Smooth muscle cell (in vitro differentiated cells): ENCODE measurements around the gene KRT80. TPM values are rescaled to one million over a fixed set of nuclear protein-coding genes. Genes with fewer than 3 reads are reported as not detected.
A peak's percentile ranks its signal among the peaks of the same experiment; 100 is the strongest.

ENCODE experiments used
- DNase-seq: peaks from one replicate; lab custom pipeline; 2025; ENCODE audit not compliant: unreplicated experiment; lab: John Stamatoyannopoulos, UW
- H2AFZ ChIP-seq: fragments of 200-600 bp; sonication (generic); 2 replicates; pipeline ENCODE4 v1.6.0; 2016; ENCODE audit warnings: antibody characterized with exemption, low read depth, mild to moderate bottlenecking
- H3F3A ChIP-seq: fragments of 200-600 bp; sonication (generic); 2 replicates; pipeline ENCODE4 v1.6.0; 2017; ENCODE audit warnings: antibody characterized with exemption, low read depth
- H3K27ac ChIP-seq: fragments of 200-600 bp; sonication (generic); 2 replicates; pipeline ENCODE4 v1.5.1; 2016; ENCODE audit warnings: low read depth, mild to moderate bottlenecking
- H3K27me3 ChIP-seq: fragments of 200-600 bp; sonication (generic); 2 replicates; pipeline ENCODE4 v1.6.1; 2016; ENCODE audit warnings: low read depth, mild to moderate bottlenecking
- H3K36me3 ChIP-seq: fragments of 200-600 bp; sonication (generic); 2 replicates; pipeline ENCODE4 v1.5.1; 2016; ENCODE audit warnings: low read depth
- H3K4me1 ChIP-seq: fragments of 200-600 bp; sonication (generic); 2 replicates; pipeline ENCODE4 v1.5.1; 2016; ENCODE audit warnings: low read depth
- H3K4me2 ChIP-seq: fragments of 200-600 bp; sonication (generic); 2 replicates; pipeline ENCODE4 v1.6.0; 2016; ENCODE audit warnings: mild to moderate bottlenecking
- H3K4me3 ChIP-seq: fragments of 200-600 bp; sonication (generic); 2 replicates; pipeline ENCODE4 v1.5.1; 2016; ENCODE audit warnings: mild to moderate bottlenecking
- H3K79me2 ChIP-seq: fragments of 200-600 bp; sonication (generic); 2 replicates; pipeline ENCODE4 v1.6.0; 2016; ENCODE audit warnings: low read depth, mild to moderate bottlenecking
- H3K9ac ChIP-seq: fragments of 200-600 bp; sonication (generic); 2 replicates; pipeline ENCODE4 v1.6.0; 2016; ENCODE audit warnings: low read depth
- H3K9me3 ChIP-seq: fragments of 200-600 bp; sonication (generic); replicated peaks from 2 replicates; pipeline ENCODE4 v1.5.1; 2016; ENCODE audit warnings: low read depth
- H4K20me1 ChIP-seq: fragments of 200-600 bp; sonication (generic); 2 replicates; pipeline ENCODE4 v1.6.0; 2016; ENCODE audit warnings: low read depth
- CTCF ChIP-seq: fragments of 200-600 bp; sonication (generic); IDR thresholded peaks from 2 replicates; pipeline ENCODE4 v1.5.1; 2017; ENCODE audit warnings: borderline replicate concordance, mild to moderate bottlenecking, antibody characterized with exemption; ENCODE audit not compliant: insufficient read depth, poor library complexity, severe bottlenecking
- WGBS: methylation state at CpG from one replicate; pipeline ENCODE4 v1.1.7; 2016; ENCODE audit warnings: low lambda C conversion rate; 5-methylcytosine and 5-hydroxymethylcytosine counted together
- polyA plus RNA-seq: library from polyadenylated mRNA; unstranded; fragments of >200 nt; fragmentation: Nextera tagmentation; extraction: Ambion mirVana; gene quantifications from 2 replicates; pipeline ENCODE4 v1.2.1, GENCODE V29; 2016
- total RNA-seq: library from RNA; depleted of rRNA; stranded (reverse); fragments of >200 nt; gene quantifications from 2 replicates; pipeline ENCODE4 v1.2.3, GENCODE V29; 2014

The KRT80 gene
- total and polyA plus RNA-seq, 2 experiments from 2014 or later: 5.1 to 11.7 TPM

- no peaks in the 10 kb centered on the region for H3K4me1 ChIP-seq
- no peaks in the 10 kb centered on the region for H3K27me3 ChIP-seq
- 92% methylated on average over 10 of the region's 10 CpGs for WGBS
- no peaks in the 10 kb centered on the region for H3K36me3 ChIP-seq
- H4K20me1 ChIP-seq: no peaks in the 10 kb centered on the region
- H3K4me3 ChIP-seq: no peak overlapping the region
- H2AFZ ChIP-seq: no peak overlapping the region
- no peak overlapping the region for H3K9ac ChIP-seq
- no peaks in the 10 kb centered on the region for H3F3A ChIP-seq
- TF ChIP-seq CTCF: no peak
- no peak overlapping the region for H3K4me2 ChIP-seq
- peak overlapping the region; percentile 16 for H3K27ac ChIP-seq
- no peaks in the 10 kb centered on the region for H3K79me2 ChIP-seq
- no peak for DNase-seq
- H3K9me3 ChIP-seq: no peaks in the 10 kb centered on the region
These were observed 40.5 kb downstream of the KRT80 start for GRCh38 chr12:52151153-52151836.

- Histone ChIP-seq H3K4me3 (no peak overlapping the region), H3F3A (no peaks in the 10 kb centered on the region), H2AFZ (no peak overlapping the region), H3K36me3 (no peaks in the 10 kb centered on the region), H3K27ac (peak overlapping the region; percentile 98), H3K79me2 (no peaks in the 10 kb centered on the region), H4K20me1 (no peaks in the 10 kb centered on the region), H3K4me1 (peaks cover 13% of the 10 kb centered on the region), H3K4me2 (no peak overlapping the region), H3K9ac (peak overlapping the region; percentile 45), H3K9me3 (no peaks in the 10 kb centered on the region), H3K27me3 (no peaks in the 10 kb centered on the region)
- no peak for TF ChIP-seq CTCF
- WGBS: 77% methylated on average over 5 of the region's 5 CpGs
- no peak for DNase-seq
These were observed 42.1 kb downstream of the KRT80 start for GRCh38 chr12:52149651-52150241.

DNA sequence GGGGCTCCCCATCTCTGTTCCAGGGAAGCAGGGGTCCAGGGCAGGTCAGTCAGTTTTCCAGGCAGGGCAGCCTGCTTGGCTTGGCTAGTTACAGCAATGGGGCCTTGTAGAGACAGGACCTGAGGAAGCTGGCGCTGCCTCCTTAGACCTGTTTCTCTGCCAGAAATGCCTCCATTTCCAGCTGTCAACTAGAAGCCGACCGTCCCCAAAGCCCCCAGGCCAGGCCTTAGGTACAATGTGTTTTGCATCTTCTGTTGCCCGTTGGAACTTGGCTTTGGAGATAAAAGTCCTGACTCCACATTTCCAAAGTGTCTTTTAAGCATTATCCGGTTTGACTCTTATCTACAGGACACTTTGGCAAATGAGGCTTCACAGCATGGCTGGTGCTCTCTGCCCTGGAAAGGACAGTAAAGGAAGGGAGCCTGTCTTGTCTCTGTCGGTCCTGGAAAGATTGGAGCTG lies 42.6 kb downstream of the KRT80 start:
- H3K27me3 ChIP-seq: no peaks in the 10 kb centered on the region
- H2AFZ ChIP-seq: no peak overlapping the region
- H3K4me3 ChIP-seq: no peak overlapping the region
- H3K9ac ChIP-seq: peak overlapping the region; percentile 60
- no peaks in the 10 kb centered on the region for H3K9me3 ChIP-seq
- no peaks in the 10 kb centered on the region for H3F3A ChIP-seq
- no peaks in the 10 kb centered on the region for H3K79me2 ChIP-seq
- H3K4me1 ChIP-seq: peaks cover 13% of the 10 kb centered on the region
- DNase-seq: no peak
- WGBS: 27% methylated on average over 6 of the region's 6 CpGs
- H4K20me1 ChIP-seq: no peaks in the 10 kb centered on the region
- no peak overlapping the region for H3K4me2 ChIP-seq
- no peaks in the 10 kb centered on the region for H3K36me3 ChIP-seq
- no peak for TF ChIP-seq CTCF
- peak overlapping the region; percentile 98 for H3K27ac ChIP-seq
